ENCODE measurements around the gene CACNB4. TPM values are rescaled to one million over a fixed set of nuclear protein-coding genes. Genes with fewer than 3 reads are reported as not detected.

CACNB4 gene
- total RNA-seq, 1 donor, result 4.8 TPM

GRCh38 chr2:152099367-152100050 is 665 bp upstream of the CACNB4 start:
- peak; percentile 23 for DNase-seq (ENCODE audit: low read depth)
- peak overlapping the region; percentile 64 for H3K4me3 ChIP-seq (ENCODE audit: low read depth, low read length)

GRCh38 chr2:152097801-152098495 is 896 bp downstream of the CACNB4 start:
- no peak for TF ChIP-seq CTCF (IDR thresholded peaks at IDR 0.05; ENCODE audit: insufficient read depth, low read length)
- DNase-seq (ENCODE audit: low read depth), result no peak
- peak overlapping the region; percentile 64 for H3K4me3 ChIP-seq (ENCODE audit: low read depth, low read length)

More at GRCh38 chr2:152099367-152100050, 665 bp upstream of the CACNB4 start:
- no peak for TF ChIP-seq CTCF (IDR thresholded peaks at IDR 0.05; ENCODE audit: insufficient read depth, low read length)

GRCh38 chr2:152097290-152097800 is 1.5 kb downstream of the CACNB4 start:
- H3K4me3 ChIP-seq (ENCODE audit: low read depth, low read length), result peak overlapping the region; percentile 64
- TF ChIP-seq CTCF (IDR thresholded peaks at IDR 0.05; ENCODE audit: insufficient read depth, low read length), result no peak
- peak; percentile 40 for DNase-seq (ENCODE audit: low read depth)

- no peak for DNase-seq (ENCODE audit: low read depth)
- H3K4me3 ChIP-seq (ENCODE audit: low read depth, low read length), result no peak overlapping the region
- TF ChIP-seq CTCF (IDR thresholded peaks at IDR 0.05; ENCODE audit: insufficient read depth, low read length), result no peak
Observed at GRCh38 chr2:152095146-152095545, 3.7 kb downstream of the CACNB4 start.

- DNase-seq (ENCODE audit: low read depth), result no peak
- no peak overlapping the region for H3K4me3 ChIP-seq (ENCODE audit: low read depth, low read length)
- no peak for TF ChIP-seq CTCF (IDR thresholded peaks at IDR 0.05; ENCODE audit: insufficient read depth, low read length)
Observed at GRCh38 chr2:152094014-152094413, 4.8 kb downstream of the CACNB4 start.

- TF ChIP-seq CTCF (IDR thresholded peaks at IDR 0.05; ENCODE audit: insufficient read depth, low read length), result no peak
- H3K4me3 ChIP-seq (ENCODE audit: low read depth, low read length), result no peak overlapping the region
- DNase-seq (ENCODE audit: low read depth), result no peak
Observed at GRCh38 chr2:152093464-152093863, 5.4 kb downstream of the CACNB4 start.

All from fibroblast of the aortic adventitia (primary cell).